GM23248 (cell line): ENCODE data around the gene RNF217. TPM values are rescaled to one million over a fixed set of nuclear protein-coding genes. Genes with fewer than 3 reads are reported as not detected.

Source experiments
- DNase-seq: peaks from one replicate; pipeline ENCODE4 v3.0.0-alpha.2; 2015
- H2AFZ ChIP-seq: fragments of 200-600 bp; sonication (generic); 2 replicates; pipeline ENCODE4 v1.6.1; 2016; ENCODE audit warnings: antibody characterized with exemption
- H3F3A ChIP-seq: fragments of 200-600 bp; sonication (generic); 2 replicates; pipeline ENCODE4 v1.6.1; 2016; ENCODE audit warnings: mild to moderate bottlenecking, antibody characterized with exemption, mixed run types; ENCODE audit not compliant: insufficient read depth
- H3K27ac ChIP-seq: fragments of 200-600 bp; sonication (generic); 2 replicates; pipeline ENCODE4 v1.5.1; 2016; ENCODE audit warnings: mild to moderate bottlenecking
- H3K27me3 ChIP-seq: fragments of 200-600 bp; sonication (generic); replicated peaks from 2 replicates; pipeline ENCODE4 v1.6.1; 2016; ENCODE audit warnings: mild to moderate bottlenecking; ENCODE audit not compliant: insufficient read depth
- H3K36me3 ChIP-seq: fragments of 200-600 bp; sonication (generic); 2 replicates; pipeline ENCODE4 v1.6.1; 2016; ENCODE audit warnings: low read depth, mild to moderate bottlenecking
- H3K4me1 ChIP-seq: fragments of 200-600 bp; sonication (generic); 2 replicates; pipeline ENCODE4 v1.6.1; 2016; ENCODE audit warnings: mild to moderate bottlenecking; ENCODE audit not compliant: insufficient read depth
- H3K4me2 ChIP-seq: fragments of 200-600 bp; sonication (generic); one replicate; pipeline ENCODE4 v1.6.1; 2016; ENCODE audit warnings: mild to moderate bottlenecking; ENCODE audit not compliant: unreplicated experiment
- H3K4me3 ChIP-seq: fragments of 200-600 bp; sonication (generic); 2 replicates; pipeline ENCODE4 v1.5.1; 2016; ENCODE audit warnings: mild to moderate bottlenecking
- H3K79me2 ChIP-seq: fragments of 200-600 bp; sonication (generic); 2 replicates; pipeline ENCODE4 v1.6.1; 2016; ENCODE audit warnings: mild to moderate bottlenecking; ENCODE audit not compliant: insufficient read depth
- H3K9ac ChIP-seq: fragments of 200-600 bp; sonication (generic); 2 replicates; pipeline ENCODE4 v1.6.1; 2016; ENCODE audit warnings: mild to moderate bottlenecking
- H3K9me2 ChIP-seq: fragments of 200-600 bp; sonication (generic); 2 replicates; pipeline ENCODE4 v1.6.1; 2016; ENCODE audit warnings: mixed run types, mild to moderate bottlenecking, moderate library complexity; ENCODE audit not compliant: insufficient read depth
- H3K9me3 ChIP-seq: fragments of 200-600 bp; sonication (generic); one replicate; pipeline ENCODE4 v1.6.1; 2017; ENCODE audit warnings: low read depth
- H4K20me1 ChIP-seq: fragments of 200-600 bp; sonication (generic); 2 replicates; pipeline ENCODE4 v1.6.0; 2016; ENCODE audit not compliant: insufficient read depth
- EZH2 ChIP-seq: fragments of 200-600 bp; sonication (generic); IDR thresholded peaks from 2 replicates; pipeline ENCODE4 v1.6.1; 2018; ENCODE audit warnings: antibody characterized with exemption, mild to moderate bottlenecking; ENCODE audit not compliant: insufficient read depth, poor library complexity, severe bottlenecking
- EZH2phosphoT487 ChIP-seq: fragments of 200-600 bp; sonication (generic); IDR thresholded peaks from 2 replicates; pipeline ENCODE4 v1.6.1; 2018; ENCODE audit warnings: antibody characterized with exemption, moderate library complexity, mild to moderate bottlenecking, low read depth; ENCODE audit not compliant: insufficient read depth
- WGBS, 2 experiments: methylation state at CpG; one replicate each; pipeline ENCODE4 v1.1.6; 2015 to 2017; ENCODE audit warnings: low lambda C conversion rate in 2 of 2, low coverage in 1 of 2; ENCODE audit errors: missing lambda C conversion rate in 2 of 2; 5-methylcytosine and 5-hydroxymethylcytosine counted together
- in situ Hi-C: fragments of 300-500 bp; cut with MboI; formaldehyde crosslinking; loops from 2 replicates; pipeline ENCODE4 v1.15.0; 2020
- polyA plus RNA-seq: library from polyadenylated mRNA; unstranded; fragments of >200 nt; fragmentation: Nextera tagmentation; extraction: Ambion mirVana; gene quantifications from 2 replicates; pipeline ENCODE4 v1.2.1, GENCODE V29; 2016
- total RNA-seq: library from RNA; depleted of rRNA; stranded (reverse); fragments of >200 nt; shearing (Covaris generic); gene quantifications from 2 replicates; pipeline ENCODE4 v1.2.3, GENCODE V29; 2014

RNF217 gene
- total and polyA plus RNA-seq, 2 experiments from 2014 or later: 3.2 to 10.9 TPM

DNA sequence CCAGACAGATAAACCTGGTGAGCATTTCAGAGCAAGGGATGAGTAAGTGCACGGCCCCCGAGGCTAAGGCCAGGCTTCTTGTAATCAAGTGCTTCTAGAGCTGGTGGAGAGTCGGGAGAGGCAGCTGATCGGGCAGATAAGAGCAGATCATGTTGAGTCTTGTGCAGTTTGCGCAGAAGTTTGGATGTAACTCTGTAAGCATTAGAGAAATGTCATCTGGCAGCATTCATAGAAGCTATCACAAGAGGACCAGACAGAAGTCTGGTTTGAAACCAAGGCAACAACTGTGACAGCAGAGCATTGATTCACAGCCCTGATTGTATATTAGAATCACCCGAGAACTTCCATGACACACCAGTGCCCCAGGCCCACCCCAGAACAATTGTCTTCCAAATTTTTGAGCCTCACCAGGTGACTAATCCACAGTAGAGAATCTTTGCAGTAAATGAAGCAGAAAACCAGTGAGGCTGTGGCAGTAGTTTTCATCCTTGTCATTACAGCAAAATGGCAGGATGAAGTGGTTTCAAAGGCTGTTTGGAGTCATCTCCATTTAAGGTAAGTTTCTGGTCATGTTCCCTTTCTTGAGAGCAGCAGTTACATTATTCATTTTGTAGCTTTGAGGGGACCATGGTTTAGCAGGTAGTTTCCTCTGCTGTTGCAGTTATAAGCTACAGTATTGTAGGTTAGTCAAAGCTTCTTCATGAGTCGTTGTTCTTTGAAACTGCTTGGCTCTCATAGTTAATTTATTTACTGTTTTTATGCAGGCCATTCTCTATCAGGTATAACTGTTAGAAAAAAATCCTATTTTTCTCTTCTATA is 84.1 kb downstream of the RNF217 start:
- 82 to 85% methylated on average over 7 of the region's 7 CpGs for WGBS, 2 experiments
- Histone ChIP-seq H3F3A (peaks cover 10% of the 10 kb centered on the region; the same call in 1 of the 2 replicates), H3K27ac (no peak overlapping the region), H3K79me2 (peaks cover 52% of the 10 kb centered on the region), H3K4me3 (no peak overlapping the region), H3K27me3 (no peaks in the 10 kb centered on the region), H2AFZ (no peak overlapping the region), H3K9ac (no peak overlapping the region), H4K20me1 (0 out of 2 replicates have a peak, but pooled peaks cover 4% of the 10 kb centered on the region), H3K9me2 (no peaks in the 10 kb centered on the region), H3K4me1 (peaks cover 11% of the 10 kb centered on the region), H3K4me2 (no peak overlapping the region), H3K36me3 (no peaks in the 10 kb centered on the region; the same call in 1 of the 2 replicates), H3K9me3 (no peaks in the 10 kb centered on the region)
- in situ Hi-C loops: no loop called here
- TF ChIP-seq EZH2: no peak
- no peak for TF ChIP-seq EZH2phosphoT487
- peak; percentile 22 for DNase-seq

DNA sequence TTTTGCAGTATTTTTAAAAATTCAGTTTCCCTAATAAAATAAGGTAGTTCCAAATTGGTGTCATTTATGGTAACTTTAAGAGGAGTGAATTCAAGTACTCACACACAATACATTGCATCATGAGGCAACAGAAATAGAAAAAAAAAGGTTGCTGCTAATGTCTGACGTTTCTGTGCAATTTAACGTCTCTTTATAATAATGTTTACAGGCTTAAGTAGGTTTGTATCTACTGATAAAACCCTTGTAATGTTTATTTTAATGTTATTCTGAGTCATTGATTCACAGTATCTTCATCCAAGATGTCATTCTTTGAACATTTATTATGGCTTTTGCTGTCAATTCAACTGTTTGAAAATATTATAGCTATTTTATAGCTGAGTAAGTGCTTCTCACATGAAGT is 86.0 kb downstream of the RNF217 start:
- 95 to 98% methylated on average over 2 of the region's 2 CpGs for WGBS, 2 experiments
- TF ChIP-seq EZH2phosphoT487: no peak
- no peak for TF ChIP-seq EZH2
- no peaks in the 10 kb centered on the region for H3K9me2 ChIP-seq
- H4K20me1 ChIP-seq: no peaks in the 10 kb centered on the region
- DNase-seq: no peak
- H3K4me3 ChIP-seq: no peak overlapping the region
- no peaks in the 10 kb centered on the region for H3K27me3 ChIP-seq
- no peak overlapping the region for H3K9ac ChIP-seq
- no peak overlapping the region for H3K4me2 ChIP-seq
- H3K79me2 ChIP-seq: peaks cover 38% of the 10 kb centered on the region
- H3K36me3 ChIP-seq: no peaks in the 10 kb centered on the region; the same call in 1 of the 2 replicates
- no peak overlapping the region for H2AFZ ChIP-seq
- H3F3A ChIP-seq: no peaks in the 10 kb centered on the region
- in situ Hi-C loops: no loop called here
- no peaks in the 10 kb centered on the region for H3K9me3 ChIP-seq
- no peaks in the 10 kb centered on the region for H3K4me1 ChIP-seq
- H3K27ac ChIP-seq: no peak overlapping the region

DNA sequence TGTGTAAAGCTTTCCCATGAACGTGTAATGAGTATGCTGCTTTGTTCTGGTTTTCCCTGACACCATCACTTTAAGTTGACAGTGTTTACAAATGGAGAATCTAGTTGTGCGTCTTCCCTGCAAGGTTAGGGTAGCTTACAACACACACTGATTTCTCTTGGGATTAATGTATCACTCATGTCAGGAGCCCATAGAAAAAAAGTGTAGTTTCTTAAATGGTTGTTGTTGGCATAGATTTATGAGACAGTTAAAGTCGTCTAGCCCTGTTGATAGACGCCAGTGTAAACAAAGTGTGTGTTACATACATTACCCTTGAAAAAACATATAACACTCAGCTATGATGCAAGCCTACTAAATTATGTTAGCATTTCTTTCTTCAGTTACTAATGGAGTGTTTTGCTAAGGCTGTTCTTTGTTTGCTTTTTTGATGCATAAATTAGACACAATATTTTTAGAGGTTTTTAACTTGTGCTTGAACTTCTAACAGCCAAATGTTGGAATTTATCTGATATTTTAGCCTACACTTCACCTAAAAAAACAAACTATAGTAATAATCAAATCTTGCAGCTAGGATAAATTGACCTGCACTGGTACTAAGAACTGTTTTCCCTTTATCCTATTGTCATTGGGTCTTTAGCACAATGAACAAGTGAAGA is 88.6 kb downstream of the RNF217 start:
- H3K9me3 ChIP-seq: no peaks in the 10 kb centered on the region
- H3K9ac ChIP-seq: no peak overlapping the region
- H3K27ac ChIP-seq: no peak overlapping the region
- no peak overlapping the region for H2AFZ ChIP-seq
- in situ Hi-C loops: no loop called here
- no peaks in the 10 kb centered on the region for H3K27me3 ChIP-seq
- peaks cover 15% of the 10 kb centered on the region; the same call in 1 of the 2 replicates for H3K79me2 ChIP-seq
- no peaks in the 10 kb centered on the region for H3F3A ChIP-seq
- no peaks in the 10 kb centered on the region for H4K20me1 ChIP-seq
- no peaks in the 10 kb centered on the region; the same call in 1 of the 2 replicates for H3K36me3 ChIP-seq
- no peak overlapping the region for H3K4me3 ChIP-seq
- no peaks in the 10 kb centered on the region for H3K4me1 ChIP-seq
- WGBS, 2 experiments: 77 to 78% methylated on average over 4 of the region's 4 CpGs
- no peaks in the 10 kb centered on the region for H3K9me2 ChIP-seq
- TF ChIP-seq EZH2: no peak
- no peak for TF ChIP-seq EZH2phosphoT487
- no peak overlapping the region for H3K4me2 ChIP-seq
- DNase-seq: no peak

DNA sequence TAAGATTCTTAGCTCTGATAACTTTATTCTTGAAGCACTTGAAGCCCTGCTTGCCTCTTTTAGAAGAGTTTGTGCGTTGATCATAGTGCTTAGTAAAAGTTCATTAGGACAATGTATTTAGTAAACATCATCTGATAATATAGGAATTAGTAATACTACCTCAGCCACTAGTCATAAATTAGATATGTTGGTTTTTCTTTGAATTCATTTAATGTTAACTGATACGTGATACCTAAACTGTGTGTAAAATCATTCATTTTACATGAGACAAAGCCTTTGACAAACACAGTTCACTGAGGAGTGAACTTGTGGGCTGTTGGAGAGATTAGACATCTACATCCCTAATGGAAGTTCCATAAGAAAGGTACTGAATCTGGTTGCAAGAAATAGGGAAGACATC is 91.6 kb downstream of the RNF217 start:
- TF ChIP-seq EZH2phosphoT487 (no peak), EZH2 (no peak)
- no peak overlapping the region for H3K9ac ChIP-seq
- no peak overlapping the region for H3K4me3 ChIP-seq
- no peaks in the 10 kb centered on the region for H3F3A ChIP-seq
- H3K9me2 ChIP-seq: no peaks in the 10 kb centered on the region
- no peak overlapping the region for H3K4me2 ChIP-seq
- 99 to 100% methylated on average over 2 of the region's 2 CpGs for WGBS, 2 experiments
- H3K9me3 ChIP-seq: no peaks in the 10 kb centered on the region
- H4K20me1 ChIP-seq: no peaks in the 10 kb centered on the region
- H3K79me2 ChIP-seq: peaks cover 2% of the 10 kb centered on the region; the same call in 1 of the 2 replicates
- H3K36me3 ChIP-seq: no peaks in the 10 kb centered on the region; the same call in 1 of the 2 replicates
- H3K4me1 ChIP-seq: no peaks in the 10 kb centered on the region
- in situ Hi-C loops: no loop called here
- H2AFZ ChIP-seq: no peak overlapping the region
- no peaks in the 10 kb centered on the region for H3K27me3 ChIP-seq
- H3K27ac ChIP-seq: no peak overlapping the region
- DNase-seq: no peak
